GM21717 (cell line): ENCODE results near the gene LENG8.

Source experiments
- ATAC-seq: cut with Tn5 transposase; IDR thresholded peaks from one replicate; pipeline ENCODE4 v1.9.1; 2021; ENCODE audit warnings: mild to moderate bottlenecking, moderate library complexity; ENCODE audit not compliant: unreplicated experiment

LENG8 gene

GRCh38 chr19:54448774-54449700 is at the start of gene LENG8:
Gene LENG8 (plus strand): TSS chr19:54449199. CDS start chr19:54451345, 2,146 bp downstream.
- peak; percentile 75 for ATAC-seq

GRCh38 chr19:54400913-54401312 is 48.1 kb upstream of the LENG8 start:
- ATAC-seq = no peak

- no peak for ATAC-seq
These were observed 45.9 kb upstream of the LENG8 start for GRCh38 chr19:54403054-54403453.

- no peak for ATAC-seq
These were observed 43.4 kb upstream of the LENG8 start for GRCh38 chr19:54405628-54406027.

GRCh38 chr19:54407780-54408179 is 41.2 kb upstream of the LENG8 start:
- ATAC-seq = no peak

GRCh38 chr19:54408456-54409026 is 40.5 kb upstream of the LENG8 start:
- no peak for ATAC-seq

- no peak for ATAC-seq
These were observed 38.0 kb upstream of the LENG8 start for GRCh38 chr19:54411033-54411432.

GRCh38 chr19:54412877-54413276 is 36.1 kb upstream of the LENG8 start:
- no peak for ATAC-seq

- no peak for ATAC-seq
These were observed 34.8 kb upstream of the LENG8 start for GRCh38 chr19:54414156-54414555.

GRCh38 chr19:54415208-54415900 is 33.6 kb upstream of the LENG8 start, which contains the start of gene TTYH1:
Gene TTYH1 (plus strand): TSS chr19:54415464. CDS start chr19:54415553, 89 bp downstream.
- no peak for ATAC-seq

- ATAC-seq = no peak
These were observed 32.9 kb upstream of the LENG8 start for GRCh38 chr19:54415901-54416673.

GRCh38 chr19:54416695-54417491 is 32.1 kb upstream of the LENG8 start:
- ATAC-seq = no peak

GRCh38 chr19:54418030-54418929 is 30.7 kb upstream of the LENG8 start:
- no peak for ATAC-seq

GRCh38 chr19:54418930-54419800 is 29.8 kb upstream of the LENG8 start:
- no peak for ATAC-seq

GRCh38 chr19:54420068-54420382 is 29.0 kb upstream of the LENG8 start:
- ATAC-seq = no peak

- ATAC-seq = no peak
These were observed 28.4 kb upstream of the LENG8 start for GRCh38 chr19:54420383-54421168.

GRCh38 chr19:54421169-54421516 is 27.9 kb upstream of the LENG8 start:
- ATAC-seq = no peak

- ATAC-seq = no peak
These were observed 27.5 kb upstream of the LENG8 start for GRCh38 chr19:54421521-54421920.
